PC-9 (cell line): Measurements from ENCODE around the gene UBE2E2.

ENCODE experiments used
- CTCF ChIP-seq: fragments of 200-600 bp; sonication (generic); conservative IDR thresholded peaks from 2 replicates; pipeline ENCODE4 v1.6.1; 2017; ENCODE audit warnings: mixed run types, antibody characterized with exemption, mild to moderate bottlenecking, moderate library complexity
- EZH2 ChIP-seq: fragments of 200-600 bp; sonication (generic); IDR thresholded peaks from 2 replicates; pipeline ENCODE4 v1.8.0; 2017; ENCODE audit warnings: antibody characterized with exemption, low read depth

- TF ChIP-seq CTCF: no peak
- no peak for TF ChIP-seq EZH2
Observed at GRCh38 chr3:23465569-23465968, 262.4 kb downstream of the UBE2E2 start.
